ENCODE results near the gene MFRP.

Gene MFRP

GRCh38 chr11:119318240-119319135 is 28.0 kb downstream of the MFRP start:
- DNase-seq (ENCODE audit: low read depth): peak; percentile 97

- peak; percentile 63 for DNase-seq (ENCODE audit: low read depth)
Measured at GRCh38 chr11:119317592-119318239, 28.8 kb downstream of the MFRP start.

- DNase-seq (ENCODE audit: low read depth): peak; percentile 54
Measured at GRCh38 chr11:119316729-119317591, 29.5 kb downstream of the MFRP start, which contains the start of gene MCAM. TSS of gene MCAM (minus strand) at chr11:119317130. CDS start at chr11:119317101, 29 bp downstream.

GRCh38 chr11:119316016-119316728 is 30.3 kb downstream of the MFRP start:
- DNase-seq (ENCODE audit: low read depth): no peak

- DNase-seq (ENCODE audit: low read depth): no peak
Measured at GRCh38 chr11:119315131-119316015, 31.1 kb downstream of the MFRP start.

GRCh38 chr11:119314726-119315125 is 31.8 kb downstream of the MFRP start:
- DNase-seq (ENCODE audit: low read depth): no peak

- DNase-seq (ENCODE audit: low read depth): no peak
Measured at GRCh38 chr11:119310682-119311052, 35.8 kb downstream of the MFRP start.

- DNase-seq (ENCODE audit: low read depth): no peak
Measured at GRCh38 chr11:119309953-119310681, 36.4 kb downstream of the MFRP start.

- DNase-seq (ENCODE audit: low read depth): no peak
Measured at GRCh38 chr11:119309411-119309810, 37.1 kb downstream of the MFRP start.

GRCh38 chr11:119307974-119308373 is 38.5 kb downstream of the MFRP start:
- no peak for DNase-seq (ENCODE audit: low read depth)

- DNase-seq (ENCODE audit: low read depth): no peak
Measured at GRCh38 chr11:119307219-119307618, 39.3 kb downstream of the MFRP start.

- peak; percentile 90 for DNase-seq (ENCODE audit: low read depth)
Measured at GRCh38 chr11:119306373-119306890, 40.1 kb downstream of the MFRP start.

GRCh38 chr11:119305556-119306372 is 40.7 kb downstream of the MFRP start:
- no peak for DNase-seq (ENCODE audit: low read depth)

- no peak for DNase-seq (ENCODE audit: low read depth)
Measured at GRCh38 chr11:119303227-119303718, 43.2 kb downstream of the MFRP start.

GRCh38 chr11:119300198-119300964 is 46.1 kb downstream of the MFRP start:
- DNase-seq (ENCODE audit: low read depth): no peak

GRCh38 chr11:119299416-119299815 is 47.1 kb downstream of the MFRP start:
- DNase-seq (ENCODE audit: low read depth): no peak

GRCh38 chr11:119298726-119299125 is 47.8 kb downstream of the MFRP start:
- DNase-seq (ENCODE audit: low read depth): no peak

- no peak for DNase-seq (ENCODE audit: low read depth)
Measured at GRCh38 chr11:119297938-119298337, 48.6 kb downstream of the MFRP start.
